HepG2 (cell line): Measurements from ENCODE around the gene FCHSD1. TPM values are rescaled to one million over a fixed set of nuclear protein-coding genes. Genes with fewer than 3 reads are reported as not detected.
A peak's percentile ranks its signal among the peaks of the same experiment; 100 is the strongest.

Source experiments
- ARHGAP35 ChIP-seq: sonication (generic); formaldehyde crosslinking; IDR thresholded peaks from 2 replicates; pipeline ENCODE4 v1.9.0; 2022; ENCODE audit warnings: mild to moderate bottlenecking, inconsistent platforms, moderate library complexity, missing genetic modification reagents, borderline replicate concordance
- GABPA ChIP-seq, 2 experiments: IDR thresholded peaks; 2 replicates each; pipeline ENCODE4 v1.6.1; 2011 to 2016; ENCODE audit warnings: low read depth in 2 of 2, low read length in 1 of 2, missing biosample characterization in 1 of 2, missing genetic modification characterization in 1 of 2
- GMEB1 ChIP-seq: sonication (generic); formaldehyde crosslinking; IDR thresholded peaks from 2 replicates; pipeline ENCODE4 v1.5.1; 2020; ENCODE audit warnings: missing genetic modification reagents, mild to moderate bottlenecking, borderline replicate concordance
- MAX ChIP-seq: IDR thresholded peaks from 2 replicates; pipeline ENCODE4 v1.6.1; 2012; ENCODE audit warnings: inconsistent platforms
- PAX8 ChIP-seq: sonication (generic); formaldehyde crosslinking; IDR thresholded peaks from 2 replicates; pipeline ENCODE4 v1.8.0; 2022; ENCODE audit warnings: mild to moderate bottlenecking, missing genetic modification reagents, borderline replicate concordance
- RBM22 ChIP-seq: fragments of 200-400 bp; formaldehyde crosslinking; optimal IDR thresholded peaks from 2 replicates; pipeline ENCODE3; 2017; ENCODE audit warnings: mild to moderate bottlenecking, low read length, moderate library complexity
- RXRB ChIP-seq: IDR thresholded peaks from 2 replicates; pipeline ENCODE4 v1.6.1; 2016; ENCODE audit warnings: borderline replicate concordance, missing genetic modification reagents, missing compliant biosample characterization
- THAP11 ChIP-seq: IDR thresholded peaks from 2 replicates; pipeline ENCODE4 v1.6.1; 2016; ENCODE audit warnings: missing biosample characterization, missing genetic modification reagents
- TOPORS ChIP-seq: sonication (generic); formaldehyde crosslinking; IDR thresholded peaks from 2 replicates; pipeline ENCODE4 v1.8.0; 2023; ENCODE audit warnings: mild to moderate bottlenecking, missing genetic modification reagents
- ZBTB2 ChIP-seq: sonication (generic); formaldehyde crosslinking; IDR thresholded peaks from 2 replicates; pipeline ENCODE4 v1.8.0; 2022; ENCODE audit warnings: low read depth, missing genetic modification reagents
- ZC3H4 ChIP-seq: sonication (generic); formaldehyde crosslinking; IDR thresholded peaks from 2 replicates; pipeline ENCODE4 v1.4.0; 2020; ENCODE audit warnings: missing genetic modification reagents, borderline replicate concordance
- ZFP82 ChIP-seq: sonication (generic); formaldehyde crosslinking; IDR thresholded peaks from 2 replicates; pipeline ENCODE4 v1.5.1; 2020; ENCODE audit warnings: mild to moderate bottlenecking, missing genetic modification reagents, borderline replicate concordance
- ZNF263 ChIP-seq: sonication (generic); formaldehyde crosslinking; IDR thresholded peaks from 2 replicates; pipeline ENCODE4 v1.4.0; 2020; ENCODE audit warnings: missing genetic modification reagents
- ZNF337 ChIP-seq: sonication (generic); formaldehyde crosslinking; IDR thresholded peaks from 2 replicates; pipeline ENCODE4 v1.5.1; 2020; ENCODE audit warnings: missing genetic modification reagents, low read depth, mild to moderate bottlenecking, borderline replicate concordance
- ZNF720 ChIP-seq: sonication (generic); formaldehyde crosslinking; IDR thresholded peaks from 2 replicates; pipeline ENCODE4 v1.4.0; 2020; ENCODE audit warnings: missing genetic modification reagents
- ZNF773 ChIP-seq: sonication (generic); formaldehyde crosslinking; IDR thresholded peaks from 2 replicates; pipeline ENCODE4 v1.4.0; 2020; ENCODE audit warnings: missing genetic modification reagents, borderline replicate concordance
- ZSCAN22 ChIP-seq: sonication (generic); formaldehyde crosslinking; IDR thresholded peaks from 2 replicates; pipeline ENCODE4 v1.4.0; 2020; ENCODE audit warnings: mild to moderate bottlenecking, missing genetic modification reagents
- polyA plus RNA-seq, 8 experiments: library from polyadenylated mRNA; depleted of rRNA in 3 of 8; stranded (reverse) in 7 of 8; unstranded in 1 of 8; fragments of >200 nt; fragmentation: Illumina TruSeq in 4 of 8; extraction: Trizol in 4 of 8; gene quantifications; 2 replicates each; pipeline versions ENCODE4 v1.2.1 to v1.2.3, GENCODE V29; 2011 to 2016; ENCODE audit warnings: low read depth in 4 of 8, missing spikeins in 1 of 8, mixed read lengths in 1 of 8; ENCODE audit not compliant: insufficient read depth in 1 of 8
- total RNA-seq, 5 experiments: library from RNA; depleted of rRNA; stranded (reverse); fragments of >200 nt; fragmentation: Illumina TruSeq; extraction: Trizol; gene quantifications; 2 replicates each; pipeline ENCODE4 v1.2.3, GENCODE V29; 2016; ENCODE audit warnings: low read depth in 1 of 5
- TF ChIP-seq, protein P1 (sequence below): fragments of 450-650 bp; IDR thresholded peaks from 2 replicates; pipeline ENCODE4 v1.6.1; 2016
- TF ChIP-seq, protein P2 (sequence below): sonication (generic); formaldehyde crosslinking; IDR thresholded peaks from 2 replicates; pipeline ENCODE4 v1.8.1; 2022; ENCODE audit warnings: mild to moderate bottlenecking, missing genetic modification reagents
- TF ChIP-seq, protein P3 (sequence below): sonication (generic); formaldehyde crosslinking; IDR thresholded peaks from 2 replicates; pipeline ENCODE4 v1.4.0; 2020; ENCODE audit warnings: missing genetic modification reagents, low read depth, mild to moderate bottlenecking, borderline replicate concordance
- TF ChIP-seq, protein P4 (sequence below): sonication (generic); formaldehyde crosslinking; IDR thresholded peaks from 2 replicates; pipeline ENCODE4 v1.8.1; 2023; ENCODE audit warnings: missing genetic modification reagents, mild to moderate bottlenecking, borderline replicate concordance

The FCHSD1 gene
- total and polyA plus RNA-seq, 2 of the 13 experiments (the other 11 are each of a cell fraction or from before 2014, with no cell fraction given) = 5.5 to 15.4 TPM

- TF ChIP-seq, protein P1, sequence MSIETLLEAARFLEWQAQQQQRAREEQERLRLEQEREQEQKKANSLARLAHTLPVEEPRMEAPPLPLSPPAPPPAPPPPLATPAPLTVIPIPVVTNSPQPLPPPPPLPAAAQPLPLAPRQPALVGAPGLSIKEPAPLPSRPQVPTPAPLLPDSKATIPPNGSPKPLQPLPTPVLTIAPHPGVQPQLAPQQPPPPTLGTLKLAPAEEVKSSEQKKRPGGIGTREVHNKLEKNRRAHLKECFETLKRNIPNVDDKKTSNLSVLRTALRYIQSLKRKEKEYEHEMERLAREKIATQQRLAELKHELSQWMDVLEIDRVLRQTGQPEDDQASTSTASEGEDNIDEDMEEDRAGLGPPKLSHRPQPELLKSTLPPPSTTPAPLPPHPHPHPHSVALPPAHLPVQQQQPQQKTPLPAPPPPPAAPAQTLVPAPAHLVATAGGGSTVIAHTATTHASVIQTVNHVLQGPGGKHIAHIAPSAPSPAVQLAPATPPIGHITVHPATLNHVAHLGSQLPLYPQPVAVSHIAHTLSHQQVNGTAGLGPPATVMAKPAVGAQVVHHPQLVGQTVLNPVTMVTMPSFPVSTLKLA = no peak
- TF ChIP-seq ZSCAN22 (CRISPR knock-in tag) = 0 out of 2 replicates have a peak, but pooled peaks have one; percentile 11
- TF ChIP-seq, protein P2, sequence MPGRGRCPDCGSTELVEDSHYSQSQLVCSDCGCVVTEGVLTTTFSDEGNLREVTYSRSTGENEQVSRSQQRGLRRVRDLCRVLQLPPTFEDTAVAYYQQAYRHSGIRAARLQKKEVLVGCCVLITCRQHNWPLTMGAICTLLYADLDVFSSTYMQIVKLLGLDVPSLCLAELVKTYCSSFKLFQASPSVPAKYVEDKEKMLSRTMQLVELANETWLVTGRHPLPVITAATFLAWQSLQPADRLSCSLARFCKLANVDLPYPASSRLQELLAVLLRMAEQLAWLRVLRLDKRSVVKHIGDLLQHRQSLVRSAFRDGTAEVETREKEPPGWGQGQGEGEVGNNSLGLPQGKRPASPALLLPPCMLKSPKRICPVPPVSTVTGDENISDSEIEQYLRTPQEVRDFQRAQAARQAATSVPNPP (CRISPR knock-in tag) = no peak
- peak; percentile 58 for TF ChIP-seq MAX
- TF ChIP-seq GMEB1 = peak; percentile 95
- TF ChIP-seq, protein P3, sequence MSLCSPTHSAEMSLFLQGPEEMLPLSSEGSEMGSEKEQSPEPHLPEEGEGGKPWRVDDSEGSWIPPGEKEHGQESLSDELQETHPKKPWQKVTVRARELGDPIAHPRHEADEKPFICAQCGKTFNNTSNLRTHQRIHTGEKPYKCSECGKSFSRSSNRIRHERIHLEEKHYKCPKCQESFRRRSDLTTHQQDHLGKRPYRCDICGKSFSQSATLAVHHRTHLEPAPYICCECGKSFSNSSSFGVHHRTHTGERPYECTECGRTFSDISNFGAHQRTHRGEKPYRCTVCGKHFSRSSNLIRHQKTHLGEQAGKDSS (CRISPR knock-in tag) = 0 out of 2 replicates have a peak, but pooled peaks have one; percentile 22
- TF ChIP-seq ARHGAP35 = no peak
- 0 out of 2 replicates have a peak, but pooled peaks have one; percentile 39 for TF ChIP-seq PAX8 (CRISPR knock-in tag)
- TF ChIP-seq ZFP82 (CRISPR knock-in tag) = no peak; the same call in 1 of the 2 replicates
- TF ChIP-seq TOPORS = 0 out of 2 replicates have a peak, but pooled peaks have one; percentile 31
- peak; percentile 53; the same call in 1 of the 2 replicates for TF ChIP-seq THAP11 (CRISPR knock-in tag)
- TF ChIP-seq ZNF337 = no peak
- TF ChIP-seq, protein P4, sequence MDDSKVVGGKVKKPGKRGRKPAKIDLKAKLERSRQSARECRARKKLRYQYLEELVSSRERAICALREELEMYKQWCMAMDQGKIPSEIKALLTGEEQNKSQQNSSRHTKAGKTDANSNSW (CRISPR knock-in tag) = 0 out of 2 replicates have a peak, but pooled peaks have one; percentile 38
- peak; percentile 53; the same call in 1 of the 2 replicates for TF ChIP-seq ZNF773 (CRISPR knock-in tag)
- TF ChIP-seq GABPA (IDR thresholded peaks at IDR 0.05; ENCODE audit: low read depth, low read length) = no peak
- no peak for TF ChIP-seq GABPA (CRISPR knock-in tag; IDR thresholded peaks at IDR 0.05; ENCODE audit: low read depth)
- TF ChIP-seq ZC3H4 (CRISPR knock-in tag) = no peak
- TF ChIP-seq RBM22 = no peak
- TF ChIP-seq RXRB (CRISPR knock-in tag) = no peak
- TF ChIP-seq ZBTB2 (CRISPR knock-in tag) = peak; percentile 43; the same call in 1 of the 2 replicates
- no peak for TF ChIP-seq ZNF720 (CRISPR knock-in tag)
- peak; percentile 28; the same call in 1 of the 2 replicates for TF ChIP-seq ZNF263 (CRISPR knock-in tag)
Measured at GRCh38 chr5:141636413-141637122, 14.7 kb downstream of the FCHSD1 start, which contains the start of the genes HDAC3 and RELL2 (continued).
